ACHN (cell line): ENCODE results near the gene PITPNM1.

Source experiments
- DNase-seq: peaks from one replicate; pipeline ENCODE4 v3.0.0-alpha.2; 2015
- in situ Hi-C: cut with HindIII; loops from 2 replicates; pipeline ENCODE4 v1.10.0; 2017; ENCODE audit warnings: low sequenced_read_pairs, low pct_ligation_motif_present, low pct_unique_long_range_greater_than_20kb

Gene PITPNM1

GRCh38 chr11:67453816-67454732 lies 51.1 kb downstream of the PITPNM1 start:
- in situ Hi-C loops: no loop called here
- DNase-seq: no peak

- in situ Hi-C loops: no loop called here
- no peak for DNase-seq
Measured at GRCh38 chr11:67452141-67452952, 52.8 kb downstream of the PITPNM1 start, which contains the start of gene GPR152. Gene GPR152 (minus strand): TSS chr11:67452729. CDS start chr11:67452724, 5 bp downstream.

DNA sequence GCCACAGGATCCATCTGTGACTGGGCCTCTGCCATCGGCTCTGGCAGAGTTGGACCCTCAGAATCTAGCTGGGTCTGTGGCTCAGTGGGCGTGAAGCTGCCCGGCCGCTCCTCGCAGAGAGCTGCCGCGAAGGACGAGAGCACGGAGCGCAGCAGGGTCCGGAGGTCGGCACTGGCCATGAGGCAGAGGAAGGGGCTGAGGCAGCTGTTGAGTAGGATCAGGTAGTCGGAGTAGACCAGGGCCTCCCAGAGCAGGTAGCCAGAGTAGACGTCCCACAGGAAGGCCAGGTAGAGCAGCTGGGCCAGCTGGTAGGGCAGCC lies 53.5 kb downstream of the PITPNM1 start:
- in situ Hi-C loops: no loop called here

DNA sequence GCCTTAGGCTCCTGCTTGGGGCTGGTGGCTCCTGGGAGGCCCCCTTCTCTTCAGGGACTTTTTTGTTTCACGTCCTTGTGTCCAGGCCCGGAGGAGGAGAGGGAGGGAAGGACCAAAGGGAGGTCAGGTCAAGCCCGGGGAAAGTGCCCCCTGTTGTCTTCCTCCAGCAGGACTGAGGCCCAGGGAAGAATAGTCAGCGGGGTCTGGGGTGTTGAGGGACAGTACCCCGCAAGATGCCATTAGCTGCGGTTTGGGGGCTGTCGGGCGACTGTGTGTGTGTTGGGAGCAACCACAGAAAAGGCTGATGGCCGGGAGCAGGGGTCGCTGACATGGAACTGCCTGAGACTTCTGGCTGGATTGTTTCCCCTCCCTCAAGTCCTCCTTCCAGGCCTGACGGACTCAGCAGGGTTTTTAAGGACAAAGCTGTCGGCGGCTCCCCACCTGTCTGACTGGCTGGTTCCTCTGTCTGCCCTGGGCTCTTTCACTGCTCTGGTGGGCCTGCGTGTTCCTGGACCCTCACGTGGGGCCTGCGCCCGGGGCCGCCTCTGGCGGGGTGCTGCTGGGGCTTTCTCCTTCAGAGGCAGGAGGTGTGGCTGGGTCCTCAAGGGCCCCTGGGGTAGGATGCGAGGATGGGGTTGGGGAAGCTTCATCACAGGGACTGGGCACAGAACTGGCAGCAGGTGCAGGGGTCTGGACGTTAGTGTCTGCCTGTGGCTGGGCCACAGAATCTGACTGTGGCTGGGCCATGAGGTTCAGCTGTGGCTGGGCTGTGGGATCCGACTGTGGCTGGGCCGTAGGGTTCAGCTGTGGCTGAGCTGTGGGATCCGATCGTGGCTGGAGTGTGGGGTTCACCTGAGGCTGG lies 54.1 kb downstream of the PITPNM1 start:
- in situ Hi-C loops: no loop called here
- DNase-seq: no peak

More for the DNA sequence above, 53.5 kb downstream of the PITPNM1 start:
- DNase-seq: no peak

GRCh38 chr11:67449116-67449844 lies 55.9 kb downstream of the PITPNM1 start:
- in situ Hi-C loops: no loop called here
- no peak for DNase-seq

DNA sequence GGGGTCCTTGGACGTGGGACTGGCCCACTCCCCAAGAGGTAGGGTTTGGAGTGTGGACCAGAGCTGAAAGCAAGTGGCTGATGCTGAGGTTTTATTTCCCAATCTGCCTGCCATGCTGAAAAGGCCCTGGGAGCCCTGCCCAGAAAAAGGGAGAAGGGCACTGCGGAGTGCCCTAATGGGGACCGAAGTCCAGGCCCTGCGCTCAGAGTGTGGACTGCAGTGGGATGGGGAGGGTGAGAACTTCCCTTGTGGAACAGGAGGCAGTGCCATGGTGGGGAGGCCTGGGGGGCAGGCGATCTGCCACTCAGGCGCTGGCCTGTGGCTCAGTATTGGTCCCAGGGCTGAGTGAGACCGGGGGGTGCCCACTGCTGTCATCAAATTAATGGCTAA lies 56.9 kb downstream of the PITPNM1 start:
- in situ Hi-C loops: no loop called here
- no peak for DNase-seq

GRCh38 chr11:67445515-67445914 lies 59.6 kb downstream of the PITPNM1 start:
- in situ Hi-C loops: no loop called here
- no peak for DNase-seq

DNA sequence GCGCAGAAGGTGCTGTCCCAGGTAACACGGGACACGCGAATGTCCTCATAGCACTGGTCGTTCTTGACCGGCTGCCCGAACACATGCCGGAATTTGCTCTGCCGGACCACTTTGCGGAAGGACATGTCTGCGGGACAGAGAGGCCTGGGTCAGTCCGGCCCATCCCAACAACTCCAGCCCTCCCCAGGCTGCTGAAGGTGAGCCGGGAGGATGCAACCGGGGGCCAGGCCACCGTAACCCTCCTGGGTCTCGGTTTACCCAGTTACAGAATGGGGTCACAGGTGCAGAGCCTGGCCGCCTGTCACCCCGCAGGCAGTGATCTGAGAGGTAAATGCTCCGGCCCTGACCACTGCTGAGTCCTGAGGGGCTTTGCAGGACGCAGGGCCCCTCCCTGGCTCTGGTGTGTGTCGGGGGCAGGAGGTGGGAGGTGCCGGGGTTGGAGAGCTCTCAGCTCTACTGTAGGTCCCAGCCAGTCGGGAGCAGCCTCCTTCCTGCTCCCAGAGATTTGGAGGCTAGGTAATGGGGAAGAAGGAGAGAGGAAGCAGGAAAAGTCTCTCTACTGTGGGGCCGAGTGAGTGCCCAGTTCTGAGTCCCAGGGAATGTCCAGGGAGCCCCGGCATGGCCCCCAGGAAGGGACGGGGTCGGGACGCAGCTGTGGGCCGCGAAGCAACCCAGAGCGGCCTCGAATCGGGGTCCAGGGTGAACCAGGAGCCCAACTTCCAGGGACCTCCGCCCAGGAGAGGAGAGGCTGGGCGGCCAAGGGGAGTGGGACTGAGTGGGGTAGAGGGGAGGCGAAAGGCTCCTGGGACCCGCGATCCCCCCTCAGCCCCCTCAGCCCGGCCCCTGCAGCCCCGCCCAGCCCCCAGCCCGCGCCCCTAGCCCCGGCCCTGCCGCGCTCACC lies 62.4 kb downstream of the PITPNM1 start:
- in situ Hi-C loops: no loop called here
- no peak for DNase-seq
